K562 (cell line): ENCODE measurements around the gene HEY2. TPM values are rescaled to one million over a fixed set of nuclear protein-coding genes. Genes with fewer than 3 reads are reported as not detected.

ENCODE experiments used
- CBX2 ChIP-seq: fragments of 200-600 bp; sonication (generic); IDR thresholded peaks from one replicate; pipeline ENCODE4 v1.6.1; 2012; ENCODE audit warnings: mild to moderate bottlenecking, low read length, inconsistent platforms; ENCODE audit not compliant: insufficient read depth, poor library complexity, severe bottlenecking
- EHMT2 ChIP-seq: fragments of 450-650 bp; IDR thresholded peaks from 2 replicates; pipeline ENCODE4 v1.6.1; 2018; ENCODE audit warnings: antibody characterized with exemption
- ETS1 ChIP-seq: conservative IDR thresholded peaks from 2 replicates; pipeline ENCODE4 v1.6.1; 2011; ENCODE audit warnings: low read depth, mild to moderate bottlenecking, low read length; ENCODE audit not compliant: control insufficient read depth
- EZH2 ChIP-seq: IDR thresholded peaks from 2 replicates; pipeline ENCODE4 v1.6.1; 2012; ENCODE audit warnings: low read depth, mild to moderate bottlenecking, inconsistent platforms, low read length, borderline replicate concordance
- GTF3C2 ChIP-seq: IDR thresholded peaks from 3 replicates; pipeline ENCODE4 v1.6.1; 2011; ENCODE audit warnings: borderline replicate concordance, mild to moderate bottlenecking, moderate library complexity; ENCODE audit not compliant: insufficient read length; ENCODE audit errors: extremely low read depth
- KDM1A ChIP-seq, 2 experiments: fragments of 450-650 bp; IDR thresholded peaks; 2 replicates each; pipeline ENCODE4 v1.6.1; 2016; ENCODE audit warnings: mild to moderate bottlenecking in 2 of 2
- MAZ ChIP-seq, 2 experiments: fragments of 450-650 bp in 1 of 2; sonication (generic) in 1 of 2; formaldehyde crosslinking; IDR thresholded peaks in 1 of 2; conservative IDR thresholded peaks in 1 of 2; 2 replicates each; pipeline versions ENCODE4 v1.4.0 to v1.5.0; 2020; ENCODE audit warnings: mild to moderate bottlenecking in 1 of 2, missing genetic modification reagents in 1 of 2
- MXD1 ChIP-seq: fragments of 250-450 bp; sonication (Bioruptor Pico); IDR thresholded peaks from 2 replicates; pipeline ENCODE4 v1.8.0; 2021; ENCODE audit warnings: borderline replicate concordance, mild to moderate bottlenecking, moderate library complexity; ENCODE audit not compliant: poor library complexity, severe bottlenecking
- NRF1 ChIP-seq, 2 experiments: fragments of 450-650 bp; IDR thresholded peaks in 1 of 2; conservative IDR thresholded peaks in 1 of 2; 2 replicates each; pipeline ENCODE4 v1.6.1; 2014; ENCODE audit warnings: mild to moderate bottlenecking in 2 of 2
- PHB2 ChIP-seq: fragments of 450-650 bp; IDR thresholded peaks from 2 replicates; pipeline ENCODE4 v1.6.1; 2017; ENCODE audit warnings: low read depth
- PYGO2 ChIP-seq: fragments of 450-650 bp; IDR thresholded peaks from 2 replicates; pipeline ENCODE4 v1.6.1; 2016; ENCODE audit warnings: mild to moderate bottlenecking, missing genetic modification characterization, moderate library complexity, missing compliant biosample characterization
- TAF7 ChIP-seq: fragments of 450-650 bp; IDR thresholded peaks from 2 replicates; pipeline ENCODE4 v1.6.1; 2016; ENCODE audit warnings: missing genetic modification characterization, missing compliant biosample characterization
- TGIF2 ChIP-seq: sonication (generic); formaldehyde crosslinking; IDR thresholded peaks from 2 replicates; pipeline ENCODE4 v1.8.1; 2022; ENCODE audit warnings: mild to moderate bottlenecking, missing genetic modification reagents, moderate library complexity
- ZNF232 ChIP-seq: sonication (generic); formaldehyde crosslinking; IDR thresholded peaks from 2 replicates; pipeline ENCODE4 v1.8.0; 2022; ENCODE audit warnings: mild to moderate bottlenecking, missing genetic modification reagents
- ZNF398 ChIP-seq: fragments of 250-450 bp; sonication (Bioruptor Pico); IDR thresholded peaks from 2 replicates; pipeline ENCODE4 v1.8.0; 2021; ENCODE audit warnings: moderate library complexity, mild to moderate bottlenecking, inconsistent platforms
- polyA plus RNA-seq, 8 experiments: library from polyadenylated mRNA; depleted of rRNA in 4 of 8; stranded (reverse) in 5 of 8; unstranded in 3 of 8; fragments of >200 nt; fragmentation: Nextera tagmentation in 2 of 8; fragmentation: Illumina TruSeq in 1 of 8; extraction: Ambion mirVana in 2 of 8; extraction: Trizol in 1 of 8; gene quantifications; 2 replicates each; pipeline versions ENCODE4 v1.2.1 to v1.2.3, GENCODE V29; 2011 to 2014; ENCODE audit warnings: inconsistent platforms in 1 of 8, missing spikeins in 1 of 8
- total RNA-seq, 7 experiments: library from RNA; depleted of rRNA in 6 of 7; stranded (reverse); fragments of >200 nt in 6 of 7; fragmentation: Illumina TruSeq in 2 of 7; extraction: Trizol in 2 of 7; gene quantifications; 2 replicates each; pipeline versions ENCODE4 v1.2.1 to v1.2.3, GENCODE V29; 2011 to 2021; ENCODE audit warnings: low replicate concordance in 1 of 7

Gene HEY2
- total and polyA plus RNA-seq, 9 of the 15 experiments (the other 6 are each of a cell fraction or from before 2014, with no cell fraction given) = 0.03 to 0.07 (median 0.06) TPM; not detected in 5

GRCh38 chr6:125750692-125751333 lies 1.4 kb downstream of the HEY2 start (continued):
- TF ChIP-seq MAZ (CRISPR knock-in tag; conservative IDR thresholded peaks at IDR 0.05 in 1 of 2, IDR thresholded peaks at IDR 0.05 in 1 of 2) = no peak
- no peak for TF ChIP-seq NRF1 (conservative IDR thresholded peaks at IDR 0.05 in 1 of 2, IDR thresholded peaks at IDR 0.05 in 1 of 2)
- no peak for TF ChIP-seq GTF3C2
- TF ChIP-seq EZH2 = peak; percentile 4; the same call in 1 of the 2 replicates
- no peak for TF ChIP-seq PHB2
- no peak for TF ChIP-seq ETS1
- no peak for TF ChIP-seq ZNF232 (CRISPR knock-in tag)
- no peak for TF ChIP-seq ZNF398
- no peak for TF ChIP-seq TGIF2 (CRISPR knock-in tag)
- TF ChIP-seq EHMT2 = no peak
- peak; percentile 96 for TF ChIP-seq CBX2
- TF ChIP-seq MXD1 (CRISPR knock-in tag) = no peak
- TF ChIP-seq PYGO2 (tag) = no peak
- TF ChIP-seq TAF7 (tag) = no peak
- TF ChIP-seq KDM1A (IDR thresholded peaks at IDR 0.05) = no peak
